Bone marrow (tissue), 2 donors: ENCODE data around the gene NPTXR.

ENCODE experiments used
- DNase-seq, 2 donors: peaks; one replicate each; lab custom pipeline; 2025; lab: John Stamatoyannopoulos, UW

Gene NPTXR

GRCh38 chr22:38852522-38852921, 8.7 kb upstream of the NPTXR start:
- DNase-seq, result no peak

GRCh38 chr22:38850941-38851849, 7.4 kb upstream of the NPTXR start:
- DNase-seq, result no peak

- DNase-seq, result no peak
These were observed 6.6 kb upstream of the NPTXR start for GRCh38 chr22:38850399-38850798.

- no peak for DNase-seq
These were observed 6.0 kb upstream of the NPTXR start for GRCh38 chr22:38849811-38850210.

DNA sequence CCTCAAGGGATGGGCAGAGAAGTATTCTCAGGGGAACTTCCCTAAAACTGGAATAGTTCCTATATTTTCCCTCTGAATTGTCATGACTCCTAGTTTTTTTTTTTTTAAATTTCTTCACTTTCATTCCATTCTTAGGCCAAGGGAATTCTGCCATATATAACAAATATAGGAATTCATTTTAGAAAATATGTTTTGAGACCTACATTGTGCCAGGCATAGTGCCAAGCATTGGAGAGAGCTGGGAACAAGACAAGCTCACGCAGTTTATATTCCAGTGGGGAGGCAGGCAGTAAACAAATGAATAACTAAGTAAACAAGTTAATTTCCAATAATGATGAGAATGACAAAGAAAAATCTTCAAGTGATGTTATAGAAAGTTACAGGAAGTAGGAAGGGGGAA, 2.6 kb upstream of the NPTXR start:
- no peak for DNase-seq

DNA sequence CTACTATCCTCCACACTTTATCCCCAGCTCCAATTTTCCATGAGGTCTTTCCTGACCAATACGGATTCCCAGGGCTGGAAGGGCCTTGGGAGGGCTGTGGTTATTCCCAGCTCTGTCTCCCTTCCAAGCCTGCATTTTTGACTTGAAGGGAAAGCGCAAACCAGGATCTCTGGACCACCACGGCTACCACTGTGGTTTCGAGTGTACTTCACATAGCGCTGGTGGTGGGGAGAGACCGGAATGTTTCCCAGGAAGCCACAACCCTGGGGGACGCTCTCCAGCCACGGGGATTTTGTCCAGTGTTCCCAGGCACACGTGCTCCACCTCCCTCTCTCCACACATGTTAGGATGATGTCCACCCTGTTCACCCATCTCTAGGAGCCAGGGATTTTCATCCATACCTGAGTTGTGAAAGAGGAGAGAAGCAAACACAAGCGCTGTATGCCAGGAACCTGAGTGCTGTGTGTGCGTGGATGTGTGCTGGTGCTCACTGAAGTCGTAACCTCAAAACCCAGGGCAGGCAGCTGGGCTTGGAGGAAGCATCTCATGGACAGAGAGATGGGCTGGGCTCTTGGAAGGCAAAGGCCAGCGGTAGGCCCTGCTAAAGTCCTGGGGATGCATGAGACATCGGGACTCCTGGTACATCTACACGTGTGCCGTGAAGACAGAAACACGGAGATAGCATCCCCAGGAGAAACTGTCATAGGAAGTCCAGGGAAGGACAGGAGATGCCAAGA, 1.3 kb upstream of the NPTXR start:
- DNase-seq, result no peak

- DNase-seq, result no peak
These were observed 631 bp upstream of the NPTXR start for GRCh38 chr22:38844315-38845003.

GRCh38 chr22:38843201-38843656, 599 bp downstream of the NPTXR start:
- DNase-seq, result peak in 1 of 2 donors; percentile 5

DNA sequence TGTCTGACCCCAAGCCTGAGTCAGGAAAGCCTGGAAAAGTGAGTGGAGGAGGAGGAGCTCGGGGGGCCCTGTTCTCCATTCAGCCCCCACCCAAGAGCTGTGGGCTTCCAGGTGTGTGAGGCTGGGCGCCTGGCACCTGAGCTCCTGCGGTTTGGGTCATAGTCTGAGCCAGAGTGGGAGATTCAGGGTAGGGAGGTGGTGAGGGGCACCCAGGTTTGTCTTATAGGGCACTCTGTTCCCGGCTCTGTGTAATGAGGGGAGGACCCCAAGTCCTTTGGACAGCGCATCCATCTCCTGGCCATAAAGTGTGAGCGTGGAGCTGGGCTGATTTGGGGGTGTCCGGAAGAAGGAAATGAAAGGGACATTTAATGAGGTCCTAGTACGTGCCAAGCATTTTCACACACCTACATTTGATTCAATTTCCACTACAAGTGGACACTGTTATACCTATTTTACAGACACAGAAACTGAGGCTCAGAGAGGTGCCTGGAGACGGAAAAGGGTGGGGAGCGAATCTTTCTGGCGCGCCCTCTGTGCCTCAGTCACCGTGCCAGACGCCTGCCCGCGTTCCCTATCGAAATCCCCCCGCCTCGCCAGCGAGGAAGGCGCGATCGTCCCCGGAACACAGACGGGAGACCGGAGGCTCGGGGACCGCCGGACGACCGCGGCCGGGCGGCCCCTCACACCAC, 1.2 kb downstream of the NPTXR start:
- DNase-seq, result no peak

GRCh38 chr22:38841635-38842034, 2.2 kb downstream of the NPTXR start:
- no peak for DNase-seq

DNA sequence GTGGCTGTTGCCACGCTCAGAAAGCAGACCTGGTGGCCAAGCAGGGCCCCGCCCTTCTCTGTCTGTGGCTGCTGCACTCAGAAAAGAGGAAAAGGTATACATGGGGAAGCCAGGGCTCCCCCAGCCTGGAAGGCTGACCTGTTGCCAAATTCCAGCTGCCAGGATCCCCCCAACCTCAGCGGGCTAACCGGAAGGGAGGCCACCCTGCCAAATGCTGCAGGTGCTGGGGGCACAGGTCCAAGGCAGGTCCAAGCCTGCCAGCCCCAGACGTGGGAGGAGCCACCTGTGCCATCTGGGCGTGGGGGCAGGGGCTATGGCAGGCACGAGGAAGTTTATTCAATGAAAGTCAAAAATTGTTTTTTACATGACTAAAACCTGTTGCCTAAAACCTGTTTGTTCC, 2.6 kb downstream of the NPTXR start:
- no peak for DNase-seq

GRCh38 chr22:38840129-38840528, 3.7 kb downstream of the NPTXR start:
- DNase-seq, result no peak

DNA sequence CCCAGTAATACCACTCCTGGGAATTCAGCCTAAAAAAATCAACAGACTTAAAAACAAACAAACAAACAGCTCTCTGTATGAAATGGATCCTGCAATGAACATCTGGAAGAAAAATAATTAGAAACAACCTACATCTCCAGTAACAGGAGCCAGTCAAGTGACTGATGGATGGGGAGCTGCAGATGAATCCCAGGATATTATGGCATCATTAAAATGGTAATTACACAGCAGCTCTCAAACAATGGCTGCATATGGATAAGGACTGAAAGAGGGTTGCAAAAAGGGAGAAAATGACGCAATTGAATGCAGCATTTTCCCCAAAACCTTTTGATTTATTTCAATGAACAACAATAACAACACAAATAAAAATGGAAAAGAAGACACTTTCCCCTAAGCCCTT, 4.1 kb downstream of the NPTXR start:
- no peak for DNase-seq

GRCh38 chr22:38837414-38837928, 6.4 kb downstream of the NPTXR start:
- no peak for DNase-seq

DNA sequence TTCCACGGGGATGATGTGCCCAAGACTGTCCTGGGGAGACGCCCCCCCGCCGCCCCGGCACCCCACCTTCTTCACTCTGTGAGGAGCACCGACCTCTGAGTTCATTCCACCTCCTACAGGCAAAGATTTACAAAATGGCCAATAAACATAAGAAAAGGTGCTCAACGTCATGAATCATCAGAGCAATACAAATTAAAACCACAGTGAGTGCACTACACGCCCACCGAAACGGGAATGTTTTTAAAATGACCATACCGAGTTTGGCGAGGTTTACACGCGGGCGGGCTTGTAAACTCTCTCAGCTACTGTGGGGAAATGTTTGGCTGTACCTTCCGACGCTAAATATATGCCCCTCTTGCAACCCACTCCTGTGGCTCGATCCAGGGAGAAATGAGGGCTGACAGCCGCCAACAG, 7.9 kb downstream of the NPTXR start:
- DNase-seq, result no peak

DNA sequence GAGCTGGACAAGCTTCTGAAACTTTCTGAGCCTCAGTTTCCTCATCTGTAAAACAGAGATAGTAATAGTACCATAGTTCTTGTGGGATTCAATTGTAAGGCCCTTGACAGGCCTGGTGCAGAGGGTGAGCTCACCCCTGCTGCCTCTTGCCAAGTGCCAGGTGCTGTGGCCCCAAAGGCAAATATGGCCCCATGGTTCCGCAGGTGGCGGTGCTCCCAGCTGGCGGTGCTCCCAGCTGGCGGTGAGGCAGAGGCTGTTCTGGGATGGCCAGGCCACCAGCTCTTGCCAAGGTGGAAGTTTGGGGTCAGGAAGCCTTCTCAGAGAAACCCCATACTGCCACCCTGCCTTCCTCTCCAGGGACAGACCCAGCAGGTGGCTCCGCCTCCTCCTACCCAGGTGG, 8.8 kb downstream of the NPTXR start:
- DNase-seq, result no peak

GRCh38 chr22:38834215-38834953, 9.4 kb downstream of the NPTXR start:
- no peak for DNase-seq

DNA sequence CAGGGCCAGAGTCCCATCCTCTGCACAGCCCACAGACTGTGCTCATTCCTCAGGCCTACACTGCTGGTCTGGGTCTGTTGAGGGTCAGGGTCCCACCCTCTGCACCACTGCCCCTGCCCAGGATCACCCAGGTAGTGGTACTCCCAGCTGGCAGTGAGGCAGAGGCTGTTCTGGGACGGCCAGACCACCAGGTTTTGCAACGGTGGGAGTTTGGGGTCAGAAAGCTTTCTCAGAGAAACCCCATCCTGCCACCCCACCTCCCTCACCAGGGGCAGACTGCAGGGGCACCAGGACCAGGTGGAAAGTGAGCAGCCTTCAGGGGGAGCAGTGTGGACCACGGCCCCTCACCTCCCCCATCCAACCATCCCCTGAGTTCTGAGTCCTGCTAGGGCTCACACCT, 10.8 kb downstream of the NPTXR start:
- no peak for DNase-seq

DNA sequence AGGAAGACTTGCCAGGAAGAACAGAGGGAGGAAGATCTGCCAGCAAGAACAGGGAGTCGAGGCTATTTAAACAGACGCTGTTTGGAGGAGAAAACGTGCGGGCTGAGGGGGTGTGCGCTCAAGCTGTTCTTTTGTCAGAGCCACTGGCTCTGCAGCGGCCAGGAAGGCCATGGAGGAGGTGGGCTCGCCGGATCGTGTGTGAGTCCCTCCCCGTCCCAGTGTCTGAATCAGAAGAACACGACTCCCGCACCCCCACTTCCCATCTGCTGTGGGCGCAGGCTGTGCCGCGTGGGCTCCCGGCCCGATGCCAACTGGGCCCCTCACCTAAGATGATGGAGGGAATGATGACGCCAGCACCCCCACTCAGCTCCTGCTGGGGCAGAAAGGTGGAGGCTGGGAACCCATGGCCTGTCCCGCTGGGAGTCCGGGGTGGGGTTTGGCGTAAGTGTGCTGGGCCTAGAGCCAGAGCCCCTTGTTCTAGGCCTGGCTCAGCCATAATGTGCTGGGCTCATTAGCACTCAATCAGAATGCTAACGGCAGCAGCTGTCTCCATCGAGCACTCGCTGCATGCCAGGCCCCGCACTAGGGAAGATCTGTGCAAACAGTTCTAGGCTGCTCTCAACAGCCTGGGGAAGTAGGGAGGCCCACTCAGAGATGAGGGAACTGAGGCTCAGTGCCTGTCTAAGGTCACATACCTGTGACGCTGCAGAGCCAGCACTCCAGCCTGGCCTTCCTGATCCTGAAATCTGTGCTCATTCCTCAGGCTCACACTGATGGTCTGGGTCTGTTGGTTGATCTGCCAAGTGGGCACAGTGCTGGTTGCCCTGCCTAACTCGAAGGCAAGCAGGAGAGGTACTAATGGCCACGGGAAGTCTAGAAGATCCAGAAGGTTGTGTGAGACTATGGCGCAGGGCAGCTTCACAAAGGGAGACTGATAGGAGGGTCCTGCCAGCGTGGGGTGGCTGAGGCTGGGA, 11.5 kb downstream of the NPTXR start:
- no peak for DNase-seq
